ENCODE results near the gene PERM1. TPM values are rescaled to one million over a fixed set of nuclear protein-coding genes. Genes with fewer than 3 reads are reported as not detected.
A peak's percentile ranks its signal among the peaks of the same experiment; 100 is the strongest.

Gene PERM1
- total RNA-seq, 4 donors from 2014 or later = 0.22 TPM; not detected in 3

DNA sequence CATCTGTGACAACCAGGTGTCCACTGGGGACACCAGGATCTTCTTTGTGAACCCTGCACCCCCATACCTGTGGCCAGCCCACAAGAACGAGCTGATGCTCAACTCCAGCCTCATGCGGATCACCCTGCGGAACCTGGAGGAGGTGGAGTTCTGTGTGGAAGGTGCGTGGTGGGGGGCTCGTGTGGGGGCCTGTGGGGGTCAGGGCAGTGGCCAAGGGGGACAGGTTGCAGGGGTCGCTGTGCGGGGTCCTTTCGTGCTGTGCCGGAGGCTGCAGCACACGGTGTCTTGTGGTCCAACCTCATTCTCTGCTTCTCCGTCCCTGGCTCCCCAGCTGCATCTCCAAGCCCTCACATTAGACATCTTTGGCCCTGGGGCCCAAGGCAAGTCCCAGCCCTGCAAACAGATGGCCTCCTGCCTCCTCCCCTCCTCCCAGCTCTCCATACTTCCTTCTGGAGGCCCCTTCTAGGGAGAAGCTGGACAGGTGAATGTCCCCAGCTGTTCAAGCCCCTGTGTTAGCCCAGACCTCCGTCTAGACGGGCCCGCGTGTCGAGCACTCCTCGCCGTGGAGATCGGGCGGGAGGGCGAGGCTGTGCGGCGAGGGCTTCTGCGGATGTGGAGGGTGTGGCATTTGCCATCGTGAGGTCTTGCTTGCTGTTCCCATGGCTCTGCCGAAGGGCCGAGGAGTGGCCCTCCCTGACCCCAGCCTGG is 40.6 kb upstream of the PERM1 start:
- Histone ChIP-seq H3K4me1 (peaks cover 33 to 47% of the 10 kb centered on the region in 2 donors), H3K36me3 (no peaks in the 10 kb centered on the region)
- intact Hi-C loops (cut with DNase I) = no loop called here

DNA sequence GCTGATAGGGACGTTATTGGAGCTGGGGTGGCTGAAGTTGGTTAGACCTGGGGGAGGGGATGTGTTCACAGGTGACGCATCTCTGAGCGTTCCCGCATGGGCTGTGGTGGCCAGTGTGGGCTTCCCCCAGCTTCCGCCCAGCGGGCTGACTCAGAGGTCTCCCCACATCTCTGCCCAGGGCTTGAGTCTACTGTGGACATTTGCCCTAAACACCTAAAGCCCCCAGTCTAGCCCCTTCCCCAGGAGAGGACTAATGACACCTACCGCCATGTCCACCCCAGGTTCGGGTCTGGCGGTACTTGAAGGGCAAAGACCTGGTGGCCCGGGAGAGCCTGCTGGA is 40.0 kb upstream of the PERM1 start:
- DNase-seq = no peak
- no peak for TF ChIP-seq CTCF (IDR thresholded peaks at IDR 0.05)
- TF ChIP-seq POLR2A (IDR thresholded peaks at IDR 0.05) = no peak
- H3K27ac ChIP-seq = peak overlapping the region in 1 of 3 donors; percentile 96
- H3K4me3 ChIP-seq (replicated peaks in 1 of 3) = no peak overlapping the region
- H3K27me3 ChIP-seq = no peaks in the 10 kb centered on the region
- intact Hi-C loops (cut with DNase I) = no loop called here
- H3K4me1 ChIP-seq = peaks cover 33 to 47% of the 10 kb centered on the region in 2 donors
- no peaks in the 10 kb centered on the region for H3K9me3 ChIP-seq
- WGBS, 2 donors = 93 to 97% methylated on average over 5 to 10 of the region's 10 CpGs
- H3K36me3 ChIP-seq = no peaks in the 10 kb centered on the region

More for the DNA sequence above, 40.6 kb upstream of the PERM1 start:
- Histone ChIP-seq H3K27me3 (no peaks in the 10 kb centered on the region), H3K9me3 (no peaks in the 10 kb centered on the region), H3K27ac (no peak overlapping the region), H3K4me3 (replicated peaks in 1 of 3) (no peak overlapping the region)
- no peak for DNase-seq
- WGBS, 2 donors = 81 to 92% methylated on average over 16 to 27 of the region's 27 CpGs
- TF ChIP-seq CTCF (IDR thresholded peaks at IDR 0.05) = no peak
- no peak for TF ChIP-seq POLR2A (IDR thresholded peaks at IDR 0.05)

GRCh38 chr1:1021010-1021919 is 39.4 kb upstream of the PERM1 start:
- intact Hi-C loops (cut with DNase I) = no loop called here
- H3K4me3 ChIP-seq (replicated peaks in 1 of 3) = peak overlapping the region in 1 of 3 donors; percentile 92
- peak; percentile 80 to 84 for DNase-seq
- H3K27ac ChIP-seq = peak overlapping the region in 1 of 3 donors; percentile 96
- no peaks in the 10 kb centered on the region for H3K9me3 ChIP-seq
- no peaks in the 10 kb centered on the region for H3K27me3 ChIP-seq
- no peak for TF ChIP-seq CTCF (IDR thresholded peaks at IDR 0.05)
- TF ChIP-seq POLR2A (IDR thresholded peaks at IDR 0.05) = no peak
- H3K36me3 ChIP-seq = no peaks in the 10 kb centered on the region
- H3K4me1 ChIP-seq = peaks cover 31 to 44% of the 10 kb centered on the region in 2 donors
- 29 to 38% methylated on average over 7 to 21 of the region's 33 CpGs for WGBS, 2 donors

DNA sequence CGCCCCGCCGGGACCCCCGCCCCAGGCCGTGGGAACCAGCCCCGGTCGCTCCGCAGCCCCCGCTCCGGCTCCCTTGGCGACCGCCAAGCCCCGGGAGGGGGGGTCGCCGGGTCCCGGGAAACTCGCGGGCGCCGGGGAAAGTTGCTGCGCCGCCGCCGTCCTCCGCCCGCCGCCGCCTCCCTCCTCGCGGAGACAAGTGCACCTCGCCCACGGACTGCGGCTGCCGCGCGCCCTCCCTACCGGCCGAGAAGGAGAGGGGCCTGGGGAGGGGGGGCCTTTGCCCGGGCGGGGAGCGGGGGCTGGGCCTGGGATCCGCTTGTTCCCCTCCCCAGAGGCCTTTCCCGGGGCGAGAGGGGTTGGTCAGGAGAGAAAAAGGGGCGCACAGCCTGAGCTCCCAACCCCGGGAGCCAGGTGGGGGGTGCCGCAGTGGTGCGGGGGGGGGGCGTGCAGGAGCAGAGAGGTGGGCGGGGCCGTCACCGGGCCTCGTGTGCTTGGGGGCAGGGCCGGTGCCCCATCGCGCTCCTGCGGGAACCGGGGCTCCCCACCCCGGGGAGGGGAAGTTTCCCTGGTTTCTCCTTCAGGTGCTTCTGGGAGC is 38.6 kb upstream of the PERM1 start:
- TF ChIP-seq POLR2A (IDR thresholded peaks at IDR 0.05) (no peak), CTCF (IDR thresholded peaks at IDR 0.05) (no peak)
- DNase-seq = peak; percentile 39 to 56
- H3K9me3 ChIP-seq = no peaks in the 10 kb centered on the region
- no peaks in the 10 kb centered on the region for H3K36me3 ChIP-seq
- H3K4me1 ChIP-seq = peaks cover 26 to 36% of the 10 kb centered on the region in 2 donors
- peak overlapping the region in 1 of 3 donors; percentile 96 for H3K27ac ChIP-seq
- H3K27me3 ChIP-seq = no peaks in the 10 kb centered on the region
- 0 to 5% methylated on average over 6 to 12 of the region's 59 CpGs for WGBS, 2 donors
- peak overlapping the region; percentile 47 to 92 (median 49) for H3K4me3 ChIP-seq (replicated peaks in 1 of 3)
- intact Hi-C loops (cut with DNase I) = no loop called here

Measured in thyroid gland (tissue), 4 donors.